ENCODE results near the gene ANKRD34A.
A peak's percentile ranks its signal among the peaks of the same experiment; 100 is the strongest.

The ANKRD34A gene

DNA sequence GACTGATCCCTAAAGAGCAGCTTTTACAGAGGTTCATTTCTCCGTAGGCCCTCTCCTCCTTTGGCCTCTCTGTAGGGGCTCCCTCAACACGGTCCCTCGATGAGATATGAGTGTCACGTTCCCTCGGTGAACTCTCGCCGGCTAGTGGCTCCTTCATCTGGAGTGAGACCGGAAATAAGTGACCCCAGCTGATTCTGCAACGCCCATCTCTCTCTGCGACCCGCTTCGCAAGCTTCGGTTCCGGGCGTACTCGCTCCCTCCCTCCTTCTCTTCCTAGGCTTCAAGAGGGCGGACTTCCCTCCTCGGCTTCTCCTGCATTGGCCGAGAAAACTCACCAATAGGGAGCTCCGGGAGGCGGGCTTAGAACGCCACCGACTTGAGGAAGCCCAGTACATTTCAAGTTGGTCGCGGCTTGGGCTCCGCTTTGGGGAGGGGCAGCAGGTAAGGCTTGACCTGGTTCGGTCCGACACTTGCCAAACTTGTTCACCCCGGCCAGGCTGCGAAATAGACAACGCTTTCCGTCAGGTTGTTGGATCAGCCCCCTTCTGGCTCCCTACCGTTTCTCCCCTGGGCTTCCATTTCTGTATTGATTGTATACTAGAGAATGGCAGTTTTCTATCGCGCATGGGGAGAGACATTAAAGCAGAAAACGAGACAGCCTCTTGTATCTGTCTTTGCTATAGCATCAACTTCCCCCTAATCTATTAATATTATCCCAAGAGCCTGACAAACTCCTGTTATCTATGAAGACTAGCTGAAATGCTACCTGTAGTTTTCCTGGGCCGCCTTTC, at the start of gene ANKRD34A, which contains the start of gene POLR3GL:
Gene ANKRD34A (minus strand): TSS at position 248 of the 791 bp plus-strand sequence. CDS start 2,816 bp downstream, outside the sequence.
Gene POLR3GL (plus strand): TSS at position 363 of the 791 bp plus-strand sequence. CDS start 10,176 bp downstream, outside the sequence.
- peak; percentile 99 for DNase-seq (ENCODE audit: low spot score)

DNA sequence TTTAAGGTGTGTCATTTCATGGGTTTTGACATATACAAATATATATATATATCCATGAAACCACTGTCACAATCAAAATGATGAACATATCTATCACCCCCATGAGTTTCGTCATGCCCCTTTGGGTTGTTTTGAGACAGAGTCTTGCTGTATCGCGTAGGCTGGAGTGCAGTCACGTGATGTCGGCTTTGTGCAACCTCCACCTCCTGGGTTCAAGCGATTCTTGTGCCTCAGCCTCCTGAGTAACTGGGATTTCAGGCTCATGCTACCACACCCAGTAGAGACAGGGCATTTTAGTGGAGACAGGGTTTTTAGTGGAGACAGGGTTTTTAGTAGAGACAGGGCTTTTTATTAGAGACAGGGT, 49.2 kb upstream of the ANKRD34A start:
- DNase-seq (ENCODE audit: low spot score): no peak

DNA sequence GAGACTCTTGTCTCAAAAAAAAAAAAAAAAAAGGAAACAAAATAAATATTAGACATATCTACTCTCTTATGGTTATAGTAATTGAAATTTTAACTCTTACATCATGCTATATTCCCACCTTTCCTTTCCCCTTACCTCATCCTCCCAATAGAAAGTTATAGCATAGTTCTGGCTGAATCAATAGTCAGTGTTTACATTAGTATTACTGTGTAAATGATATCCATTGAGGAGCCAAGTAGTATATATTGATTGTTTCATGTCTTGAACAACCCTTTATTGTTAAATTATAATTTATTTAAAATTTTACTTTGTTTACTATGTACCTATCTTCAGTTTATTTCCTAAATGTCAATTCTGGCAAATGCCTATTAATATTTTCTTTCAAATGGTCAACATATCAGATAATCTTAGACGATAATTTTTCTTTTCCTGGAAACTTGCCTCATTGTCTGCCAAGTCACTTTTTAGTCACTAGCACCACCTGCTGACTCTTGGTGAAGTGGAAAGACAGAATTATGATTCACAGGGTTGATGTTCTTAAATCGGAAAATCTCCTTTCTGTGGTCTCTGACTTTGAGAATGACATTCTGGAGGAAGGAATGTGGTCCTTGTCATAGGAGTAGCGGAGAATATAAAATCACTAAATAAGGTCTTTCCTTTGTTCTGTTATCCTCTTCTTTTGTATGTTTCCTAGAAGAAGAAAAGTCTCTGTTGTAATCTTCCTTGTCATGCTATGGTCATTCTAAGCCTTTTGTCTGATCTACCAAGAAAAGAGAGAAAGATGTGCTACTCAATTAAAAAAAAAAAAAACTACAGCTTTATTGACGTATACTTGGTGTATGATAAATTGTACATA, 48.6 kb upstream of the ANKRD34A start:
- peak; percentile 85 for DNase-seq (ENCODE audit: low spot score)

DNA sequence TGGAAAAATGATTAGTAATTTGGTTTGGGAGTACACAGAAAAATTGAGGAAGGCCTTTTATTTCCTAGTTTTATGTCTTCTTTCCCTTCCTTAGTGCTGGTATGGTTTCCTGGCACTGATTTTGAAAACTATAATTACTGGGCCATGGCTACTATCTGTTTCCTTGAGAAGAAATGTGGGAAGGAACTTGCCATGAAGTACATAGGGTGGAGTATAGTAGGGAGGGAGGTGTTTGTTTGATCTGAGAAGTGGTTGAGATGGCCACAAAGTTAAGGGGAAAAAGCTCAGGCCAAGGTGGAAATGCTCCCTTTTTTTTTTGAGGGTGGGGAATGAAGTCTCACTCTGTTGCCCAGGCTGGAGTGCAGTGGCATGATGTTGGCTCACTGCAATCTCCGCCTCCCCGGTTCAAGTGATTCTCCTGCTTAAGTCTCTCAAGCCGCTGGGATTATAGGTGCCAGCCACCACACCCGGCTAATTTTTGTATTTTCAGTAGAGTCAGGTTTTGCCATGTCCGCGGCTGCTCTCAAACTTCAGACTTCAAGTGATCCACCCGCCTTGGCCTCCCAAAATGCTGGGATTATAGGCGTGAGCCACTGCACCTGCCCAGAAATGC, 45.9 kb upstream of the ANKRD34A start:
- no peak for DNase-seq (ENCODE audit: low spot score)

- DNase-seq (ENCODE audit: low spot score): no peak
These were observed 43.2 kb upstream of the ANKRD34A start for GRCh38 chr1:146007489-146008133.

DNA sequence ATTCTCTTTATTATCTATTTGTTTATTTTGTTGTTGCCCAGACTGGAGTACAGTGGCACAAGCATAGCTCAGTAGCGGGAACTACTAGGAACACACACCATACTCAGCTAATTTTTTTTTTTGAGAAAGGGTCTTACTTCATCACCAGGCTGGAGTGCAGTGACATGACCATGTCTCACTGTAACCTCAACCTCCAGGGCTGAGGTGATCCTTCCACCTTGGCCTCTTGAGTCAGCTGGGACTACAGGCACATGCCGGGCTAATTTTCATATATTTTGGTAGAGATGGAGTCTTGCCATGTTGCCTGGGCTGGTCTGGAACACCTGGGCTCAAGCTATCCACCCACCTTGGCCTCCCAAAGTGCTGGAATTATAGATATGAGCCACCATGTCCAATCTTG, 37.3 kb upstream of the ANKRD34A start:
- no peak for DNase-seq (ENCODE audit: low spot score)

GRCh38 chr1:145999321-146000024, 35.1 kb upstream of the ANKRD34A start:
- peak; percentile 31 for DNase-seq (ENCODE audit: low spot score)

DNA sequence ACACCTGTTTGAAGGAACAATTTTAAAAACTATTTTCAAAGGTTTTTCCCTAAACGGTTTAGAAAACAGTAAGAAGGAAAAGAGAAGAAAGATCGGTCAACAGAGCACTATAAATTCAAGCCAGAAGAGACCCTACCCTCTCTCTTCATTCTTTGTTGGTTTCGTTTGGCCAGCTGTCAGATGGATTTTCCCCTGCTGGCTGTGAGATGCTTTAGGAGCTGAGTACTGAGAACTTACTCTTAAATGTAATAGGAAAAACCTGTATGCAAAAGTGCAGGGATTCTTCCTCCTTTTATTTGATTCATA, 33.3 kb upstream of the ANKRD34A start:
- DNase-seq (ENCODE audit: low spot score): peak; percentile 58

DNA sequence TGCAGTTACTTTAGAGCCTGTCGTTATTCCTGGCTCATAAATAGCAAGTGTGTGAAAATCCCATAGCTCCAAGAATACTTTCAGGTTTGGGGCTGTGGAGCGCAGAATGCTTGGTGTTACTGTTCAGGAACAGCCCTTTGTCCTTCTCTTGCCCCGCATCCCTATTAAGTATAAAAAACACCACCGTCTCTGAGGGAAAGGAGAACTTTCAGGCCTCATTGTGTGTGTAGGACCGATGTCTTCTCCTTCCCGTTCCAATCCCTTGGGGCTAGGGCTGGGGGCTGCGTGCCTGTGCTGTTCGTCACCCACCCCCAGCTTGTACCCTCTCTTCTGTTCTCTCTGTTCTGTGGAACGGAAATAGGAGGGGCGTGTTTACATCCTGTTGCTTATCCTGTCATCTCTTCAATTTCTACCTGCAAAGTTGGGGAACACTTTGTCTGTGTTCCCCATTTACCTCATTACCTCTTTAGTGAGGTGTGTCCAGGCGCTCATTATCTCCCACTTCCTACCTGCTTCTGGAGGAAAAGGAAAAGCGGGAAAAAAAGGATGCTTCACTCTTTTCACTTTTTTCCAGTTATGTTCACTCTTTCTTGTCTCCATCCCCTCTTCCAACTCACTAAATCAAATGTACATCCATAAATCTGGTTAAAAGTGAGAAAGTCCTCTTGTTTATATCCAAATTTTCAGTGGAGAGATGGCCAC, 32.8 kb upstream of the ANKRD34A start:
- DNase-seq (ENCODE audit: low spot score): no peak

DNA sequence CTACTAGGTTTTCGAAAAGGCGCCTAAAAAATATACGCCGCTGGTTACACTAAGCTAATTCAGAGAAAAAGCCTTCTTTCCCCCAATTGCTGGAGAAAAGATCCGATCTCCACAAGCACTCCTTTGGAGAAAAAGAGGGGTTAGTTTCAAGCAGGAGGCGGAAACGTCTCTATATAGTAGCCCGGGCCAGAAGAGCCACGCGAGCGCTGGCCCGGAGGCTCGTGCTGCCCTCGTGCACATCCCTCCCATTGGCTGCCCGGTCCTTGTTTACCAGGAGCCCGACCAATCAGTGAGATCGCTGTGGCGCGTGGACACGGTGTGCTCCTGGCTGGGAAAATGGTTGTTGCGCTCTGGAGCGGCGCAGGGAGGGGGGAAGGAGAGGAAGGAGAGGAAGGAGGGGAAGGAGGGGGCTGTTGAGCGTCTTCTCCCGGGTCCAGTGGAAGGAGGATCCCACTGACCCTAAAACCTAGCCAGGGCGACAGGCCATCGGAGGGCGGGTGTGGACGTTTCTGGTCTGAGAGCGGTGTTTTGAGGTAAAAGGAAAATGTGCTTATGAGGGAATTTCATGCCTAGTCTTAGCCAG, 32.1 kb upstream of the ANKRD34A start, which contains the start of gene TXNIP:
Gene TXNIP (minus strand): TSS at position 147 of the 583 bp plus-strand sequence. CDS start 313 bp downstream, outside the sequence.
- DNase-seq (ENCODE audit: low spot score): peak; percentile 99

DNA sequence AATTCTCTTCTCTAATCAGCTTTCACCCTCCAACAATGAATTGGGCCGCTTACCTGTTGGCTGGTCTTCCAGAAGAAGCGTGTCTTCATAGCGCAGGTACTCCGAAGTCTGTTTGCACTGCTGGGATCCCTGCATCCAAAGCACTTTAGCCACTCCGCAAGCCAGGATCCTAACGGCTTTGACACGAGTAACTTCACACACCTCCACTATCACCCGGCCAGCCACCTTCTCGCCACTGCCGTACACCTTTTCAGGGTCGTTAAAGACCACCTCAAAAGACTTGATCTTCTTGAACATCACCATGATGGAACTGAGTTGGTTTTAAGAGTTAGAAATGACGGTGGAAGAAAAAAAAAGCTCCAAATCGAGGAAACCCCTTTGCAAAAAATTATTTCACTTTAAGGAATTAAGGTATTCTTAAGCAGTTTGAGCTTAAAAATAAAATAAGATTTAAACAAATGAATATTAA, 31.6 kb upstream of the ANKRD34A start:
- DNase-seq (ENCODE audit: low spot score): peak; percentile 40

GRCh38 chr1:145995148-145995881, 30.9 kb upstream of the ANKRD34A start:
- no peak for DNase-seq (ENCODE audit: low spot score)

- DNase-seq (ENCODE audit: low spot score): peak; percentile 37
These were observed 30.2 kb upstream of the ANKRD34A start for GRCh38 chr1:145994391-145995120.

DNA sequence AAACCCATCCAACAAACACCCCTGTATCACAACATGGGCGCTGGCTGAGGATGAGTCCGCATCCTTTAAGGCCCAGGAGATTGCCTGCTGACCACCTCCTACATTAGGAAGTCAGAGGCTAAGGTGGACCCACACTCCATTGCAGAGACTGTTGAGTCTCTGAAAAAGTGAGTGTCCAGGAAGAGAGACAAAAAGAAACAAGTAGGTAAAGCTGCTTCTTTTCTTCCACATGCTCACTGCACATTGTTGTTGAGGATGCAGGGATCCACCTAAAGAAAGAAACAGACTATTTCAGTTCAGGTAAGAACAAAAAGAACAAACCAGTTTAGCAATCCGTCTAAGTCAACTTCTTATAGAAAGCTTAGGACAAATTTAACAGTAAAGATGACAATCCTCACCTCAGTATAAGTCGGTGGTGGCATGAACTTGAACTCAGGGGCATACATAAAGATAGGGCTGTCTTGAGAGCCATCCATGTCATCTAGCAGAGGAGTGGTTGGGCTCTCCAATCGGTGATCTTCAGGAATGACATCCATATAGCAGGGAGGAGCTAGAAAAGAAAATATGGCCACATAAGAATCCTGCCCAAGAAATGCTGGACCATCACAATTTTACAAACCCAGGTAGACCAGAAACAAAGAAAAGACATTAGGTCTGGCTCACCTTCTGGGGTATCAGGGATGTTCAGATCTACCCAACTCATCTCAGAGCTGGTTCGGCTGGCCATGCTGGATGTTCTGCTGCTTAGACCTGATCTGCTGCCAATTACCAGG, 29.4 kb upstream of the ANKRD34A start:
- no peak for DNase-seq (ENCODE audit: low spot score)

DNA sequence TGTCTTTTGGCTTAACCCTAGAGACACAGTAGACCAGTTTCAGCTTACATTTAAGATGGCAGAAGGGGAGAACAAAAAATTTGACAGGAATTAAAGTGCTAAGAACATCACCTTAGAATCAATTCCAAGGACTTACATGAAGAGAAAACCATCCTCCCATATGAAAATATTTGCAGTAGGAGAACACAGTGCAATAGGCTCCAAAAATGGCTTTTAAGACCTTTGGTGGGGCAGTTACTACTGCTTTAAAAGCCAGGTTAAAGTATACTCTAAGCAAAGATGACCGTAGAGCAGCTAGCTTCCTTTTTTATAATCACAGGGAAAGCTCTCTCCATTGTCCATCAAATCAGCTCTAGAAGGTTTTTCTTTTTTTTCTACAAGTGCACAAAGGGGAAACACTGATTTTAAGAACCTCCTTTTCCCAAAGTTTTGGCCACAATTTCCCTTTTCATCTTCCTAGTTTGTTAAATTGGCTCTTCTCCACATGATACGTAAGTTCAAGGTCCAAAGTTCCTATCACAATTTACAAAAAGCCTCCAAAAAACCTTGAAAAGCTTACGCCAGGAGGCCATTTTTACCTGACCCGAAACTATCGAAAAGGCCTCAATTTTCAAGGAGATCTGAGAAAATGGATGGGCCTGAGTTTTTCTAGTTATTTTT, 28.7 kb upstream of the ANKRD34A start:
- DNase-seq (ENCODE audit: low spot score): no peak

GRCh38 chr1:145992502-145992936, 28.1 kb upstream of the ANKRD34A start:
- no peak for DNase-seq (ENCODE audit: low spot score)

DNA sequence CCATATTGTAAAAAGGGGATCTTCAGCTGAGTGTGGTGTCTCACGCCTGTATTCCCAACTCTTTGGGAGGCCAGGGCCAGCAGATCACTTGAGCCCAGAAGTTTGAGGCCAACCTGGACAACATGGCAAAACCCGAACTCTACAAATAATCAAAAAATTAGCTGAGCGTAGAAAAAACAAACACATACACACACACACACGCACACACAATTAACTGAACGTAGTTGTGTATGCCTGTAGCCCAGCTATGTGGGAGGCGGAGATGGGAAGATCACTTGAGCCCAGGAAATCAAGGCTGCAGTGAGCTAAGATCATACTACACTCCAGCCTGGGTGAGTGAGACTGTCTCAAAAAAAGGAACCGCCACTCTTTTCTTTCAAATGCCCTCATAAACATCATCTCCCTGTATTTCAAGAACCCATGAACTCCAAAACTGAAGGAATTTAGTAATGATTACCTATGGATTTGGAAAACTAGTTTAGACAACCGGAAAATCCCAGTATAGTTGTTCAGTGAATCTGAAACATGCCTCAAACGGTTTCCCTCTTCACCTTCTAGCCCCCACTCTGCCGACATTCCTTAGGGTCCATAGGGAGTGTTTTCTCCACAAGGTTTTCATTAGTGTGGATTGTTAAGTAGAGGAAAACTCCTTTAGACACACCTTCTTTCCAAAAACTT, 27.5 kb upstream of the ANKRD34A start:
- DNase-seq (ENCODE audit: low spot score): no peak

All from pons (tissue), 1 donor.